ENCODE measurements around the gene CDKAL1.
"Not testable (repeated sequence)": the region's sequence is repeated elsewhere in the genome, so short reads cannot be mapped to it uniquely, and the experiment has no call there.

Gene CDKAL1

DNA sequence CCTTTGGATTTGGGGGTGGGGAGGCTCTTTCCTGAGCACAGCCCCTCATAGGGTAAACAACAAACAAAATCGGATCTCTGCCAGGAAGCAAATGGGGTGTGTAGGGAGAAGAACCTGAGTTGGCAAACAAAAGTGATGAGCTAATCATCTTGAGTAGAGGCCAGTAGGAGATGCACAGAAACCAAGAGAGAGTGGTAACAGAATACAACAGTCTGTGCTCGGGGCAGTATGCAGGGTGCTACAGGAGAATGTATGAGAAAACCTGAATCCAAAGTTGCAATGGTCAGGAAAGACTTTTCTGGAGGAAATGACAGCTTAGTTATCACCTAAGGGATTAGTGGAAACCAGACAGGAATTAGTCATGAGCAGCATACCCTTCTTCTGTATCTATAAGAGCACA lies 177.8 kb downstream of the CDKAL1 start:
- DNase-seq, result no peak

DNA sequence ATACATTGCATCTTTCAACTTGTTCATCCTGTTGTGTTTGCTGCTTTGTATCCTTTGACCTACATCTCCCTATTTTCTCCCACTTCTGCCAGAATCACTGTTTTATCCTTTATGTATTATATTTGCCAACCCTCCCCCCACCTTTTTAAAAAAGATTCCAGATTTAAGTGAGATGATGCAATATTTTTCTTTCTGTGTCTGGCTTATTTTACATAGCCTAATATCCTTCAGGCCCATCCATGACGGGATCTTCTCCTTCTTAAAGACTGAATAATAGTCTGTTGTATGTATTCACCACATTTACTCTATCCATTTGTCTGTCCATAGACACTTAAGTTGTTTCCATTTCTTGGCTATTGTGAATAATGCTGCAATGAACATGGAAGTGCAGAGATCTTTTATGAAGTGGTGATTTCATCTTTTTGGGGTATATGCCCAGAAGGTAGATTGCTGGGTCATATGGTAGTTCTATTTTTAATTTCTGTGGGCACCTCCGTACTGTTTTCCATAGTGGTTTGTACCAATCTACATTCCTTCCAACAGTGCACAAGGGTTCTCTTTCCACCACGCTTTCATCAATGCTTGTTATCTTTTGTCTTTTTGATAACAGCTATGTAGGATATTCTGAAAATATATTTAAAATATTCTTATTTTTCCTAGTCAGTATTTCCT lies 181.0 kb downstream of the CDKAL1 start:
- DNase-seq, result no peak

DNA sequence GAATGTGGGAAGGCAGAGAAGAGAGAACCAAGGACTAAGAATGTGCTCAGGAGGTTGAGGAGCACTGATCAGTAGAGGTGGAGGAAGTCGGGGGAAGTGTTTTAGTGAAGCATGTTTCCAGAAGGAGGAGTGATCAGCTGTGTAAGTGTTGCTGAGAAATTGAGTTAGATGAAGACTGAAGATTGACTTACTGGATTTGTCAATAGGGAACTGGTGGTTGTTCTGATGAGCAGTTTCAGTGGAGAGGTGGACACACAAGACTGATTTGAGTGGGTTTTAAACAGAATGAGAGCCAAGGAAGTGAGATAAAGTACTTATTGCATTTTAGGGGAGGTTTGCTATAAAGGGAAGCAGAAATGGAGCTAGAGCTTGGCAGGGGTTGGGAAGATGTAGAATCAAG lies 182.6 kb downstream of the CDKAL1 start:
- DNase-seq, result no peak

DNA sequence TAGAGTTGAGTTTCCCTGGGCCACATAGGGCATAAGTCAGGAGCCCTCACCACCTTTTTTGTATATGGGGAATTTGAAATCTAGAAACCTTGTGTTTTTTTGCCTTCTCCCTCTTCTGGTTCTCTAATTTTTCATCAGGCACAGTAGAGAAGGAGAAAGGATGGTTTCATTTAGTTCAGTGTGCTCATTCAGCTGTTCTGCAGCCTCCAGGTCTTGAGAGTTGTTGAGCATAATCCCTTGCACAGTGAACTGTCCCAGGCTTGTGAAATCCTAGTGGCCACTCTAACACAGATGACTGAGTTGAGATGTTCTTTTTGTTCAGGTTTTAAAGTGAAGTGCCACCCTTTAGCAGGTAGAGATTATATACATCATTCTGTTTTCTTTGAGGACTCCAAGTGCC lies 183.5 kb downstream of the CDKAL1 start:
- DNase-seq, result no peak

DNA sequence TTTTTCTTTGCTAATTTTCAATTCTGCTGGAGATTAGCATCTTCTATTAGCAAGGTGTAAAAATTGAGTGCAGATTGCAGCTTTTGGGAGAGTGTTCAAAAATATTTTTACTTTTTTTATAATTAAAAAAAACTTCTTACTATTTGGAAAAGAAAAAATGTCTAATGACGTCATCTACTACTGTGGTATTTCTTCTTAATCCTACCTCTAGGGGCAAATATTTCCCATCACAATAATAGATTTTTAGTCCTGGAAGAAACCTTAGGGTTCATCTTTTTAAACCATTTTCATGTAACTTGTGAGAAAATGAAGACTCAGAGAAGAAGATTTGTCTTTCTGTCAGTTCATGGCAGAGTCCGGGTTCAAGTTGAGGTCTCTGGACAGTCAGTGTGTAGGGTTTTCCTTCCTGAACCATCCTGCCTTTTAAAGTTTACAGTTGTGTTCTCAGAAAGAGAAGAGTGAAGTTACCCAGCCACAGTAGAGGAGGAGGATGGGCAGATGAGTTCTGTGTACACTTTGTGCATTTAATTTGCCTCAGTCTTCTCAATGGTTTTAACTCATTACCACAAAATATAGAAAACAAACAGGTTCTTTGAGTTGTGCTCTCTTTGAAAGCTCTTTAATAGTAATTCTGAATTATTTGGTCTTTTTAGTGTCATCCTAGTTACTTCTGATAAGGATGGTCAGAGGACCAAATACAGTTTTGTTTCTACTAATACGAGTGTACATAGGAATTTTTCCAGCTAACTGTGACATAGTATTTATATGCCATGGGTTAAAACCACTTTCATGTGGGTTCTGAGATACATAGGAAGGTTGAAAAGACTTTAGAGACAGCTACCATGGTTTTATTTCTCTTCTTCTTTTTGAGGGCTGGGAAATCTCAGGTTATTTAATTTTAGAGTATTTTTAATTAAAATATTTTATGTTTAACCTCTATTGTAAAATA lies 184.7 kb downstream of the CDKAL1 start:
- no peak for DNase-seq

DNA sequence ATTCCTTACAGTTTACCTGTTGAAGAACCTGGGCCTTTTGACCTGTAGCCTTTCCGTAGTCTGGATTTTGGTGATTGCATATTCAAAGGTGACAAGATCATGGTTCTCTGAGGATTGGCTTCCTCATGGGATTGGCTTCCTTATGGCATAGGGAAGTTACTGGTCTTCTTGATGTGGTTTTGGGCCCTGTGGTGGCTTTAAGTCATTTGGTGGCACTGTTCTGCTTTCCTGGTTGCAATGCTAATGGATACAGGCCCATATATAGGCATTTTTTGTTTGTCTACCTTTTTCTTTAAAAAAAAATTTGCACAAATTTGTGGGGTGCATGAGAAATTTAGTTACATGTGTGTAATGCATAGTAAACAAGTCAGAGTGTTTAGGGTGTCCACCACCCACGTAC lies 185.7 kb downstream of the CDKAL1 start:
- no peak for DNase-seq

DNA sequence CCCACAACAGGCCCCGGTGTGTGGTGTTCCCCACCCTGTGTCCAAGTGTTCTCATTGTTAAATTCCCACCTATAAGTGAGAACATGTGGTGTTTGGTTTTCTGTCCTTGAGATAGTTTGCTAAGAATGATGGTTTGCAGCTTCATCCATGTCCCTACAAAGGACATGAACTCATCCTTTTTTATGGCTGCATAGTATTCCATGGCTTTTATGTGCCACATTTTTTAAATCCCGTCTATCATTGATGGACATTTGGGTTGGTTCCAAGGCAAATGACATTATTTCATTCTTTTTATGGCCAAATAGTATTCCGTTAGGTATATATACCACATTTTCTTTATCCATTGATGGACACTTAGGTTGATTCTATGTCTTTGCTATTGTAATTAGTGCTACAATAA lies 186.9 kb downstream of the CDKAL1 start:
- DNase-seq, result not testable (repeated sequence)

DNA sequence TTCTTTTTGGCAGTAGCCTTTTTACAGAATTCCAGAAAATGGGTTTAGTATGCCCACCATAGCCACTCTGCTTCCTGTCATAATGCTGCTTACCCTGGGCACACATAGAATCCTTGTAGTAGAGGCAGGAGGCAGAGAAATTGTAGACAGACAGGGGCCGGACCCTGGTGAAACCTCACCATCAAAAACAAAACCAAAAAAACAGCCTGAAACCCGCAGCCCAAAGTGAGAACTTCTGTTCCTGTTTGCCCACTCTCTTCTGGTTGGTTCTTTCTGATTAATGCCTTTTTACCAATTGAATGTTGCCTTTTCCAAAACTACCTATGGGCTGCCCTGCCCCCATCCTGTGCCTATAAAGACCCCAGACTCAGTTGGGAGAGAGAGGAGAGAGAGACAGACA lies 188.2 kb downstream of the CDKAL1 start:
- DNase-seq, result no peak

DNA sequence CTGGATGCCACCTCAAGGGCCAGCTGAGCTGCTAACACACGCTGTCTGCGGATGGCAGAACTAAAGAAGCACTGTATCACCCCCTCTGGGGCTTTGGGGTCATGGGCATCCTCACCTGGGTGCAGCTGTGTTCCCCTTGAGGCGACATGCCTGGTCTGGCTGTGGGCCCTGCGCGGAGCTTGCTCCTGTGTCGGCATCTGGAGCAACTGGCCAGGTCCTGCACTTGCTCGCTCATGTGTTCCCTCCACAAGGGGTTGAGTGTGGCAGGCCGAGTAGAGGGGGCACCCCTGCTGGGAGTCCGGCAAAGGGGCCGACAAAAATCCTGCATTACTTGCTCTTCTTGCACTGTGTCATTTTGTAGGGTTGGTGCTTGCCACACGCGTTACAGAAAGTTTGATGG lies 189.0 kb downstream of the CDKAL1 start:
- no peak for DNase-seq

DNA sequence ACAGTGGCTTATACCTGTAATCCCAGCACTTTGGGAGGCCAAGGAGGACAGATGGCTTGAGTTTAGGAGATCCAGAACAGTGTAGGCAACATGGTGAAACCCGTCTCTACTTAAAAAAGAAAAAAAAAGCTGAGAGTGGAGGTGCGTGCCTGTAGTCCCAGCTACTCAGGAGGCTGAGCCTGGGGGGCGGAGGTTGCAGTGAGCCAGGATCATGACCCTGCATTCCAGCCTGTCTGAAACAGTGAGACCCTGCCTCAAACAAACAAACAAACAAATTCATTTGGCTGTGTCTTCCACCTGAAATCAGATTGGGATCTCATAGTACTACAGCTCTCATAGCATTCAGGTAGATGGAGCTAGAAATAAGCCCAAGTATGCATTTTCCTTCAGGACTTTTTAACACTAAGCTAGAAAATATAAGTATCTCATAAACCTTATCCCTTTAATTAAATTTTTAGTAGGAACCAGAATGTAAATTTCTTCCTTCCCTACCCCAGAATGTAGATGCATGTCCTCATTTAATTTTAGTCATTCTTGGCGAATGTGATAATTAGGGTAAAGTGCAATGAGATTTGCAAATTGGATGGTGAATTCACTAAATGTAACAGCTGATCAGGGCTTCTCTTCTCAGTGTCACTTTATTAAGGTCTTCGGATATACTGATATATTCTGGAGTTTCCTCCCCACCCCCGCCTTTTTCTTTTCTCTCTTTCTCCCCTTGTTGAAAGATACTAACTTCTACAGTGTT lies 190.4 kb downstream of the CDKAL1 start:
- no peak for DNase-seq

DNA sequence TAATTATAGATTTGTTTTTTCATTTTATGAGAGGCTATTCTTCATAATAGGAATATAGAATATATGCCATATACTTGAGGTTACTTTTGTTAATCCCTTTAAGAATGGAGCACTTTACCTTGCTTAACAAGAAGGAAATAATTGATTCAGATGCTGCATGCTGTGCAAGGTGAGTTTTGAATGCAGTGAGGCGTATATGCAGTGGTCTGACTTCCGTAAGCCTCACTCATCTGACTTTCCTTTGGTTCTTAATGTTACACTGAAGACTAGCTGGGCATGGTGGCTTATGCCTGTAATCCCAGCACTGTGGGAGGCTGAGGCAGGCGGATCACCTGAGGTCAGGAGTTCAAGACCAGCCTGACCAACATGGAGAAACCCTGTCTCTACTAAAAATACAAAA lies 191.0 kb downstream of the CDKAL1 start:
- DNase-seq, result not testable (repeated sequence)

DNA sequence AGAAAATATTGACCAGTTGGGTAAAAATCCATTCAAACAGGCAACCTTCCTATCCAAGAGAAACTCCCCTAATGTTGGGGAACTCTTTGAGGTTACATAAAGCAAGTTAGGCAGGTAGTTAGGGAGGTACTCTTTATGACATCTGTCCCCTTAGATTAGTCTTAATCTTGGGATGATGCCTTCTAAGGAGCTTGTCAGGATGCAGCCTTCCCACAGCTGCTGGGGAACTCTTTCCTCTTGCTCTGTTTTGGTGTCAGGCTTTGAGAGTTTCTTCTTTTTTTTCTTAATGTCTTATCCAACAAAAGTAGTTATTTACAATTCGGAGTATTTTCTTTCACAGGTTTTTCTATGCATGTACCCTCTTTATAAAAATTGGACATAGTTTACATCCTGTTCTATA lies 194.8 kb downstream of the CDKAL1 start:
- DNase-seq, result no peak

DNA sequence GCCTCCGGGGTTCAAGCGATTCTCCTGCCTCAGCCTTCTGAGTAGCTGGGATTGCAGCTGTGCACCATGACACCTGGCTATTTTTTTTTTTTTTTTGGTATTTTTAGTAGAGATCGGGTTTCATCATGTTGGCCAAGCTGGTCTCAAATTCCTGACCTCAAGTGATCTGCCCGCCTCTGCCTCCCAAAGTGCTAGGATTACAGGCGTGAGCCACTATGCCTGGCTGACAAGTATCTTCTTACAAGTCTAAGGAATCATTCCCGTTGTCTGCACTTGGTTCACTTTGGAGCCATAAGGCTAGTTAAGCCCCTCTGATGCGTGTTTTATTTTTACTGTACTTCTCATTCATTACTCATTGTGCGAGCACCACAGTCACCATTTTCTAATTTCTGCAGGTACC lies 198.1 kb downstream of the CDKAL1 start:
- not testable (repeated sequence) for DNase-seq

DNA sequence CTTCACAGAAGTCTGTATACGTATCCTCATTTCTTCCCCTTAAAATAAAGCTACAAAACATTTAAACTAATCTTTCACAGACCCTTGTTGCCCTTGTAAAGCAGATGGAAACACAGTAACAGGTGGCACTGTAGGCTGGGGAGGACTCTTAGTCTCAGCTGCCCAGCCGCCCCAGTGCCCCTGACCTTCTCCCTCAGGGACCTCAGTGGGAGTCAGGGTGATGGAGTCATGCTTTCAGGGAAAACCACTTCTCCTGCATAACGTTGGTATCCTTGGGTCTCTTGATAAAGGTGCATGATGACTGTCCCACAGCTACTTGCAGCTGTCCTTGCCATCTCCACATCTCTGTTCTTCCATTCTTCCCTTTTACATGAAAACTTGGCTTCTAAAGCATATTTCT lies 198.6 kb downstream of the CDKAL1 start:
- no peak for DNase-seq

DNA sequence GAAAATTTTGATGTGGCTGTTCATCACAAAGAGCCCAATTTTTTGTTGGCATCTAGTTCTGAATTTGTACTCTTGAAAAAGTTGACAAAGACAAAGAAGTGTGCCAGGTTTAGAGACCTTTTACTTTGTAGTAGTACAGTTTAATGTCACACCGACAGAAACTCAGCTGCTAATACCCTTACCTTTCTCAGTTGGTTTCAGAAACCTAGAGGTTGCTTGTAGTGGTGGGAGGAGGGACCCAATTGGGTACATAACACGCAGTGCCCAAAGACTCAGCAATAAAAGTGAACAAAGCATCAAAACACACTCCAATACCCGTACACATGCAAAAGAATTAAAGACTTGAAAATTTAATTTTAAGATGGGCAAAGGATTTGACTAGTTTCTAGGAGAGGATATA lies 203.7 kb downstream of the CDKAL1 start:
- no peak for DNase-seq

DNA sequence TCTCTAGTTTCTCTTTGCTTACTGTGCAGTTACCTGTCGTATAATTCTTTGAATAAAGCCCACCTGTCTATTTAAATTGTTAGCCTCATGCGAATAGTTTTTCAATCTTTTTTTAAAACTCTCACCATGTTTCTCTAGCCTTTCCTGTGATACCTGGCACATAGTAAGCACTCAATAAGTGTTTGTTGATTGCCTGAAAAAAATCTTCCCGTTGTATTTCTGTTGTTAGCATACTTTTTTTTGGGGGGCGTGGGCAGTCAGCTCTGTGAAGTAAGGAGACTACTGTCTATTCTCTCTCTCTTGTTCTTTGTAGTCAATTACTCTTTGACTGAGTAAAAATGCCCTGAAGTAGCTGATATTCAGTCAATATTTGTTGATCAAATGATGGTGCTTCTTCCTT lies 205.8 kb downstream of the CDKAL1 start:
- no peak for DNase-seq

DNA sequence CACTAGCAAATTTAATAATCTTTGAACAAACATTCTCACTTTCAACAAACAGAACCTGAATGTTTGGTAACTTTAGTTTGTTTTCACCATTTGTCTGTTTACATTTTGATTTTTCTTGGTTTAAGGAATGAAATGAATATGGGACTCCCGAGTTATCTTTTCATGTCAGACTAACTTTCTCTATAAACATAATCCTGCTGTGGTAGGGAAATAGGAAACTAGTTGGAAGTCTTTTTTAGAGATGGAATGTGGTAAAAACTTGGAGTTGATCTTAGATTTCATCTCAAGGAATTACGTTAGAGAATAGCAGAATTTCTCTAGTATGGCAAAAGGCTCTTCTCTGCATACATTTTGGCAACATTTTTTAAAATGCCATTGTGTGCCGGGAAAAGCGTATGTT lies 206.5 kb downstream of the CDKAL1 start:
- no peak for DNase-seq

DNA sequence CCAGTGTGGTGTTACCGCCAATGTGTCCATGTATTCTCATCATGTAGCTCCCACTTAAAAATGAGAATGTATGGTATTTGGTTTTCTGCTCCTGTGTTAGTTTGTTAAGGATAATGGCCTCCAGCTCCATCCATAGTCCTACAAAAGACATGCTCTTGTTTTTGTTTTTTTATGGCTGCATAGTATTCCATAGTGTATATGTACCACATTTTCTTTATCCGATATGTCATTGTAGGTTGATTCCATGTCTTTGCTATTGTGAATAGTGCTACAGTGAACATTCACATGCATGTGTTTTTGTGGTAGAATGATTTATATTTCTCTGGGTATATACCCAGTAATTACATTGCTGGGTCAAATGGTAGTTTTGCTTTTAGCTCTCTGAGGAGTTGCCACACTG lies 207.2 kb downstream of the CDKAL1 start:
- DNase-seq, result no peak

DNA sequence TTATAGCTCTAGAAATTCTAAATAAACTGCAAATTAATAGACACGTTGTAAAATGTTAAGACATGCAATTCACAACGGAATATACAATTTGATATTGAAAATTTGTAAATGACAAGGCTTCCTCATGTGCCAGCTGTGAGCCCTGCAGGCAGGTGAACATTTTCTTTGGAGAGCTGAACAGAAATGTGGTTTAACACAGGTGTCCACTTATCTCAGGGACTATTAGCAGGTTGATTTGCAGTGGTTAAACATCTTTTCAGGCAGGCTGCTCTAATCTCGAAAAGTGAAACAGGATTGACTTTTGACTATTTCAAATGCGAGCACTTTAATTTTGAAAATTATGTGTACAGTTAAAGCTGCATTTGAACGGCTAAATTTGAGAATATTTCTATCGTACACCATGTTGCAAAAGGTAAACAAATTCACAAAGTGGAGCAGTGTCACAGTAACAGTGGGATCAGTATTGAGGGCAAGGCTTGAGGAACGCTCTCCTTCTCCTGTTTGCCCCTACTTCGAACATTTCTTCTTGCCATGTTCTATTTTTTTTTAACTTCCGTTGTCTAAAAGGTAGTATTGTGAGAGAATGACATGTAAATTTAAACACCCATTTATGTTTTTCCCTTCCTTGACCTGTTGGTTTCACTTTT lies 210.8 kb downstream of the CDKAL1 start:
- no peak for DNase-seq

DNA sequence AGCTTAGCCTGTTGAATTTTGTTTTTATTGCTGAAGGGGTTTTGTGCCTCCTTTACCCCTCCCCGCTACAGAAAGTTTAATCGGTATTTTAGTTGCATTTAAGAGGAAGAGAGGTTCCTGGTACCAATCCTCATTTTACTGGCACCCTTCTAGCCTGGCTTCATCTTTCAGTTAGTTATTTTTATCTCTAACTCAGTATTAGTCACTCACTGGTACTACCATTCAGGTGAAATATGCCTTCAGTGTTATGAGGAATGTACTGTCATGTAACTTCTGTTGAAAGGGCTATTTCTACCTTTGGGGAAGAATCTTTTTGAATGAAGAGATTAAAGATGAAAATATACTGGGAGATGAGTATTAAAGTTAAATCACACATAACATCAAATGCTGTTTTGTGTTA lies 211.8 kb downstream of the CDKAL1 start:
- DNase-seq, result no peak

DNA sequence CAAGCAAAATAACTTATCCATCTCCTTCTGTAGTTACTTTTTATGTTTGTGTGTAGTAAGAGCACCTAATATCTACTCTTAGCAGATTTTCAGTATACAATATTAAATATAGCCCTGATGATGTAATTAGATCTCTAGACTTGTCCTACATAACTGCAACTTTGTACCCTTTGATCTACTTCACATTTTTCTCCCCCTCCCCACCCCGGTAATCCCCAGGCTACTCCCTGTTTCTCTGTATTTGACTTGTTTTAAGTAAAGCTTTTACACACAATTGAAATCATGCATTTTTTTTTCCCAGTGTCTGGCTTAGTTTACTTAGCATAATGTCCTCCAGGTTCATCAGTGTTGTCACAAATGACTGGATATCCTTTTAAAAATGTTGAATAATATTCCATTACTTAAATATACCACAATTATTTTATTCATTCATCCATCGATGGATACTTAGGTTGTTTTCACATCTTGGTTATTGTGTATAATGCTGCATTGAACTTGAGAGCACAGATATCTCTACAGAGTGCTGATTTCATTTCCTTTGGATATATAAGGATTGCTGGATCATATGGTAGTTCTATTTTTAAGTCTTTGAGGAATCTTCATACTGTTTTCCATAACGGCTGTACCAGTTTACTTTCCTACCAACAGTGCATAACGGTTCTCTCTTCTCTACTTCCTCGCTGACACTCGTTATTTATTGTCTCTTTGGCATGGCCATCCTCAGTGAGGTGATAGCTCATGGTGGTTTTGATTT lies 212.7 kb downstream of the CDKAL1 start:
- no peak for DNase-seq

DNA sequence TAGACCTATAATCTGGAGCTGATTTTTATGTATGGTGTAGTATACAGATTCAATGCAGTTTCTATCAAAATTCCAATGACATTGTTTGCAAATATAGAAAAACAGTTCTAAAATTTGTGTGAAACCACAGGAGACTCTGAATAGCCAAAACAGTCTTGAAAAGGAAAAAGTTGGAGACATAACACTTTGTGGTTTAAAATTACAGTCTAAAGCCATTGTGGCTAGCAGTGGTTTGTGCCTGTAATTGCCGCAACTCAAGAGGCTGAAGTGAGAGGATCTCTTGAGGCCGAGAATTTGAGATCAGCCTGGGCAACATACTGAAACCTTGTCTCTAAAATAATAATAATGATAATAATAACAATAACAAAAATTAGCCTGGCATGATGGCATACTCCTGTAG lies 213.7 kb downstream of the CDKAL1 start:
- no peak for DNase-seq

All from NCI-H1930 (cell line).